Measurements from ENCODE around the gene DBX2.

DBX2 gene

GRCh38 chr12:45076417-45077026 is 25.6 kb upstream of the DBX2 start:
- no peak for TF ChIP-seq CTCF (IDR thresholded peaks at IDR 0.05; ENCODE audit: extremely low read depth, missing control alignments)
- DNase-seq (ENCODE audit: low spot score): no peak

- DNase-seq (ENCODE audit: low spot score): no peak
- no peak for TF ChIP-seq CTCF (IDR thresholded peaks at IDR 0.05; ENCODE audit: extremely low read depth, missing control alignments)
Measured at GRCh38 chr12:45075587-45076282, 24.8 kb upstream of the DBX2 start.

GRCh38 chr12:45065125-45065626 is 14.3 kb upstream of the DBX2 start:
- no peak for DNase-seq (ENCODE audit: low spot score)
- TF ChIP-seq CTCF (IDR thresholded peaks at IDR 0.05; ENCODE audit: extremely low read depth, missing control alignments): no peak

GRCh38 chr12:45060976-45061375 is 10.1 kb upstream of the DBX2 start:
- no peak for DNase-seq (ENCODE audit: low spot score)
- no peak for TF ChIP-seq CTCF (IDR thresholded peaks at IDR 0.05; ENCODE audit: extremely low read depth, missing control alignments)

GRCh38 chr12:45051572-45052125 is 750 bp upstream of the DBX2 start:
- no peak for TF ChIP-seq CTCF (IDR thresholded peaks at IDR 0.05; ENCODE audit: extremely low read depth, missing control alignments)
- DNase-seq (ENCODE audit: low spot score): no peak

- TF ChIP-seq CTCF (IDR thresholded peaks at IDR 0.05; ENCODE audit: extremely low read depth, missing control alignments): no peak
Measured at GRCh38 chr12:45049912-45050750, 768 bp downstream of the DBX2 start.

More at GRCh38 chr12:45049912-45050750, 768 bp downstream of the DBX2 start:
- no peak for DNase-seq (ENCODE audit: low spot score)
